ENCODE measurements around the gene TMOD1.

TMOD1 gene

GRCh38 chr9:97487107-97487506 is 14.4 kb upstream of the TMOD1 start:
- ATAC-seq: no peak

GRCh38 chr9:97487861-97488260 is 13.6 kb upstream of the TMOD1 start:
- ATAC-seq: no peak
- TF ChIP-seq RARB (CRISPR knock-in tag; IDR thresholded peaks at IDR 0.05) (no peak), TOX (CRISPR knock-in tag; IDR thresholded peaks at IDR 0.05; ENCODE audit: borderline replicate concordance) (no peak), BACH2 (CRISPR knock-in tag; IDR thresholded peaks at IDR 0.05; ENCODE audit: borderline replicate concordance) (no peak)

More at GRCh38 chr9:97487107-97487506, 14.4 kb upstream of the TMOD1 start:
- TF ChIP-seq ZFP3 (CRISPR knock-in tag; IDR thresholded peaks at IDR 0.05) (no peak), ZFP30 (CRISPR knock-in tag; IDR thresholded peaks at IDR 0.05) (no peak), PPARA (CRISPR knock-in tag; IDR thresholded peaks at IDR 0.05; ENCODE audit: borderline replicate concordance) (no peak), OSR1 (CRISPR knock-in tag; IDR thresholded peaks at IDR 0.05) (no peak), TSHZ2 (CRISPR knock-in tag; IDR thresholded peaks at IDR 0.05) (no peak), CSDC2 (CRISPR knock-in tag; IDR thresholded peaks at IDR 0.05) (no peak), TCF4 (CRISPR knock-in tag; IDR thresholded peaks at IDR 0.05; ENCODE audit: borderline replicate concordance) (no peak), POU6F1 (CRISPR knock-in tag; IDR thresholded peaks at IDR 0.05; ENCODE audit: borderline replicate concordance, low read depth) (no peak), BACH2 (CRISPR knock-in tag; IDR thresholded peaks at IDR 0.05; ENCODE audit: borderline replicate concordance) (no peak), TOX (CRISPR knock-in tag; IDR thresholded peaks at IDR 0.05; ENCODE audit: borderline replicate concordance) (no peak), CSRNP3 (CRISPR knock-in tag; IDR thresholded peaks at IDR 0.05) (no peak), ZNF70 (CRISPR knock-in tag; IDR thresholded peaks at IDR 0.05) (no peak), RARB (CRISPR knock-in tag; IDR thresholded peaks at IDR 0.05) (no peak), ISL1 (CRISPR knock-in tag; IDR thresholded peaks at IDR 0.05) (no peak), CREB5 (CRISPR knock-in tag; IDR thresholded peaks at IDR 0.05; ENCODE audit: low read depth) (no peak)
- TF ChIP-seq, protein P1, sequence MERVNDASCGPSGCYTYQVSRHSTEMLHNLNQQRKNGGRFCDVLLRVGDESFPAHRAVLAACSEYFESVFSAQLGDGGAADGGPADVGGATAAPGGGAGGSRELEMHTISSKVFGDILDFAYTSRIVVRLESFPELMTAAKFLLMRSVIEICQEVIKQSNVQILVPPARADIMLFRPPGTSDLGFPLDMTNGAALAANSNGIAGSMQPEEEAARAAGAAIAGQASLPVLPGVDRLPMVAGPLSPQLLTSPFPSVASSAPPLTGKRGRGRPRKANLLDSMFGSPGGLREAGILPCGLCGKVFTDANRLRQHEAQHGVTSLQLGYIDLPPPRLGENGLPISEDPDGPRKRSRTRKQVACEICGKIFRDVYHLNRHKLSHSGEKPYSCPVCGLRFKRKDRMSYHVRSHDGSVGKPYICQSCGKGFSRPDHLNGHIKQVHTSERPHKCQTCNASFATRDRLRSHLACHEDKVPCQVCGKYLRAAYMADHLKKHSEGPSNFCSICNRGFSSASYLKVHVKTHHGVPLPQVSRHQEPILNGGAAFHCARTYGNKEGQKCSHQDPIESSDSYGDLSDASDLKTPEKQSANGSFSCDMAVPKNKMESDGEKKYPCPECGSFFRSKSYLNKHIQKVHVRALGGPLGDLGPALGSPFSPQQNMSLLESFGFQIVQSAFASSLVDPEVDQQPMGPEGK (CRISPR knock-in tag; IDR thresholded peaks at IDR 0.05; ENCODE audit: borderline replicate concordance): no peak

GRCh38 chr9:97491216-97491999 is 10.1 kb upstream of the TMOD1 start:
- no peak for TF ChIP-seq TSHZ2 (CRISPR knock-in tag; IDR thresholded peaks at IDR 0.05)
- no peak for TF ChIP-seq RARB (CRISPR knock-in tag; IDR thresholded peaks at IDR 0.05)
- TF ChIP-seq ESRRG (CRISPR knock-in tag; IDR thresholded peaks at IDR 0.05): no peak
- TF ChIP-seq CSDC2 (CRISPR knock-in tag; IDR thresholded peaks at IDR 0.05): no peak
- no peak for TF ChIP-seq ZFP3 (CRISPR knock-in tag; IDR thresholded peaks at IDR 0.05)
- TF ChIP-seq TCF4 (CRISPR knock-in tag; IDR thresholded peaks at IDR 0.05; ENCODE audit: borderline replicate concordance): no peak
- no peak for TF ChIP-seq BACH2 (CRISPR knock-in tag; IDR thresholded peaks at IDR 0.05; ENCODE audit: borderline replicate concordance)
- no peak for TF ChIP-seq ZFP30 (CRISPR knock-in tag; IDR thresholded peaks at IDR 0.05)
- TF ChIP-seq GLIS3 (CRISPR knock-in tag; IDR thresholded peaks at IDR 0.05): no peak
- no peak for TF ChIP-seq ARNTL (CRISPR knock-in tag; IDR thresholded peaks at IDR 0.05; ENCODE audit: borderline replicate concordance, low read depth)
- TF ChIP-seq PPARA (CRISPR knock-in tag; IDR thresholded peaks at IDR 0.05; ENCODE audit: borderline replicate concordance): no peak
- no peak for TF ChIP-seq OSR1 (CRISPR knock-in tag; IDR thresholded peaks at IDR 0.05)
- TF ChIP-seq POU6F1 (CRISPR knock-in tag; IDR thresholded peaks at IDR 0.05; ENCODE audit: borderline replicate concordance, low read depth): no peak
- TF ChIP-seq TOX (CRISPR knock-in tag; IDR thresholded peaks at IDR 0.05; ENCODE audit: borderline replicate concordance): no peak
- ATAC-seq: no peak

Data from SK-N-SH treated with all-trans-retinoic acid at 6 μM for 48 hours (cell line).